GM03348 (cell line): Measurements from ENCODE around the gene TMEM164.
A peak's percentile ranks its signal among the peaks of the same experiment; 100 is the strongest.

ENCODE experiments used
- DNase-seq: peaks from one replicate; pipeline ENCODE4 v3.0.0; 2012; ENCODE audit warnings: low spot score

Gene TMEM164

GRCh38 chrX:110168585-110168984, 165.7 kb downstream of the TMEM164 start:
- no peak for DNase-seq

GRCh38 chrX:110170029-110170428, 167.1 kb downstream of the TMEM164 start:
- no peak for DNase-seq

GRCh38 chrX:110171442-110171841, 168.5 kb downstream of the TMEM164 start:
- DNase-seq: no peak

- DNase-seq: no peak
Observed at GRCh38 chrX:110172215-110172614, 169.3 kb downstream of the TMEM164 start.

GRCh38 chrX:110173192-110174175, 170.6 kb downstream of the TMEM164 start:
- no peak for DNase-seq

GRCh38 chrX:110175146-110175545, 172.2 kb downstream of the TMEM164 start:
- no peak for DNase-seq

GRCh38 chrX:110175696-110176095, 172.8 kb downstream of the TMEM164 start:
- no peak for DNase-seq

GRCh38 chrX:110178179-110178865, 175.4 kb downstream of the TMEM164 start:
- DNase-seq: no peak

- DNase-seq: peak; percentile 55
Observed at GRCh38 chrX:110180176-110180927, 177.4 kb downstream of the TMEM164 start.

GRCh38 chrX:110180928-110181310, 178.0 kb downstream of the TMEM164 start:
- DNase-seq: peak; percentile 52

GRCh38 chrX:110181459-110182137, 178.7 kb downstream of the TMEM164 start:
- no peak for DNase-seq

GRCh38 chrX:110182362-110182761, 179.4 kb downstream of the TMEM164 start:
- DNase-seq: peak; percentile 13

- no peak for DNase-seq
Observed at GRCh38 chrX:110182865-110183264, 180.0 kb downstream of the TMEM164 start.

GRCh38 chrX:110183314-110183713, 180.4 kb downstream of the TMEM164 start:
- DNase-seq: no peak

GRCh38 chrX:110188701-110189558, 186.0 kb downstream of the TMEM164 start:
- DNase-seq: no peak

- no peak for DNase-seq
Observed at GRCh38 chrX:110192516-110192915, 189.6 kb downstream of the TMEM164 start.

- DNase-seq: no peak
Observed at GRCh38 chrX:110194977-110195376, 192.1 kb downstream of the TMEM164 start.

GRCh38 chrX:110201799-110202198, 198.9 kb downstream of the TMEM164 start:
- DNase-seq: no peak

- peak; percentile 26 for DNase-seq
Observed at GRCh38 chrX:110204986-110205385, 202.1 kb downstream of the TMEM164 start.

GRCh38 chrX:110208092-110208491, 205.2 kb downstream of the TMEM164 start:
- DNase-seq: no peak
